ENCODE measurements around the gene C20orf204.

Gene C20orf204

DNA sequence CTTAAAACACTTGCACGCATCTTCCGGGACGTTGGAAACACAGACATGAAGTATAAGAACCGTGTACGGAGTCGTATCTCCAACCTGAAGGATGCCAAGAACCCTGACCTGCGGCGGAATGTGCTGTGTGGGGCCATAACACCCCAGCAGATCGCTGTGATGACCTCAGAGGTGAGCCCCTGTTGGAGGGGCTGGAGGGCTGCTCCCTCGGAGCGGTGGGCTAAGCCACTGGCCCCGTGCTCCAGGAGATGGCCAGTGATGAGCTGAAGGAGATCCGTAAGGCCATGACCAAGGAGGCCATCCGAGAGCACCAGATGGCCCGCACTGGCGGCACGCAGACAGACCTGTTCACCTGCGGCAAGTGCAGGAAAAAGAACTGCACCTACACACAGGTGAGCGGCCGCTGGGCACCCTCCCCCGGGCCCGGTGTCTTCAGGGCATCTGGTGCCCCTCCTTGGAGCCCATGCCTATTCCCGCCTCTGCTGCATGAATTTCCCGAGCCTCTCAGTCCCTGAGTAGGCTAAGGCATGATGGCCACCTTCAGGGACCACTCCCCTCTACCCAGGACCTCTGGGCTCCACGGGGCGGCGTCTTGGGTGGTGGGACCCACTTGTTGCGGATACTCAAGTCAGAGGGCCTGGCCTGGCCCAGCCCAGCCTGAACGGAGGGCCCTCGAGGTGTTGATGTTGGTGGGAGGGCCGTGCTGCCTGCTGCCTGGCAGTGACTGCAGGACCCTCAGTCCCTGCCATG is 34.4 kb downstream of the C20orf204 start:
- Histone ChIP-seq H3K4me3 (ENCODE audit: low read length in 2 of 2) (peak overlapping the region in 1 of 2 donors; percentile 6), H3K79me1 (ENCODE audit: low read depth, low read length) (peaks cover 2% of the 10 kb centered on the region), H2AK5ac (ENCODE audit: low read depth, low read length) (peak overlapping the region; percentile 0), H2BK12ac (ENCODE audit: low read length) (peak overlapping the region; percentile 50), H3K36me3 (replicated peaks in 1 of 2; ENCODE audit: control insufficient read depth in 2 of 2, insufficient read depth in 2 of 2, low read length in 2 of 2) (peaks cover 14 to 20% of the 10 kb centered on the region in 2 donors), H3K9ac (ENCODE audit: low read depth, low read length, poor library complexity) (no peak overlapping the region), H2BK15ac (ENCODE audit: low read length) (no peak overlapping the region), H4K91ac (ENCODE audit: low read depth, low read length, poor library complexity) (no peak overlapping the region), H3K4ac (ENCODE audit: low read length) (no peak overlapping the region), H3K27me3 (ENCODE audit: control insufficient read depth in 3 of 3, insufficient read depth in 3 of 3, low read depth in 1 of 3, low read length in 3 of 3) (no peaks in the 10 kb centered on the region), H2BK5ac (ENCODE audit: low read length) (peak overlapping the region; percentile 39), H3K4me1 (ENCODE audit: control insufficient read depth in 2 of 2, insufficient read depth in 1 of 2, low read depth in 1 of 2, low read length in 2 of 2) (peaks cover 2 to 4% of the 10 kb centered on the region in 2 donors), H3K27ac (replicated peaks; ENCODE audit: low read length) (no peak overlapping the region), H3K4me2 (ENCODE audit: insufficient read depth, low read length, poor library complexity, severe bottlenecking) (no peak overlapping the region), H3K23ac (ENCODE audit: low read depth, low read length, poor library complexity) (peak overlapping the region; percentile 25), H3K18ac (ENCODE audit: low read length) (peak overlapping the region; percentile 18), H3K14ac (ENCODE audit: low read length) (peak overlapping the region; percentile 82), H3K9me3 (replicated peaks in 1 of 2; ENCODE audit: control insufficient read depth in 2 of 2, insufficient read depth in 1 of 2, low read depth in 1 of 2, low read length in 2 of 2) (no peaks in the 10 kb centered on the region), H4K8ac (ENCODE audit: low read depth, low read length) (no peak overlapping the region), H2BK120ac (ENCODE audit: low read depth, low read length) (no peak overlapping the region), H2AFZ (ENCODE audit: low read length) (no peak overlapping the region)
- no CpG with 5 or more reads among the region's 31 CpGs for WGBS, 2 donors (ENCODE audit: extremely low coverage in 2 of 2, insufficient read length in 2 of 2, insufficient replicate concordance in 1 of 2)
- DNase-seq (ENCODE audit: low spot score) = no peak

DNA sequence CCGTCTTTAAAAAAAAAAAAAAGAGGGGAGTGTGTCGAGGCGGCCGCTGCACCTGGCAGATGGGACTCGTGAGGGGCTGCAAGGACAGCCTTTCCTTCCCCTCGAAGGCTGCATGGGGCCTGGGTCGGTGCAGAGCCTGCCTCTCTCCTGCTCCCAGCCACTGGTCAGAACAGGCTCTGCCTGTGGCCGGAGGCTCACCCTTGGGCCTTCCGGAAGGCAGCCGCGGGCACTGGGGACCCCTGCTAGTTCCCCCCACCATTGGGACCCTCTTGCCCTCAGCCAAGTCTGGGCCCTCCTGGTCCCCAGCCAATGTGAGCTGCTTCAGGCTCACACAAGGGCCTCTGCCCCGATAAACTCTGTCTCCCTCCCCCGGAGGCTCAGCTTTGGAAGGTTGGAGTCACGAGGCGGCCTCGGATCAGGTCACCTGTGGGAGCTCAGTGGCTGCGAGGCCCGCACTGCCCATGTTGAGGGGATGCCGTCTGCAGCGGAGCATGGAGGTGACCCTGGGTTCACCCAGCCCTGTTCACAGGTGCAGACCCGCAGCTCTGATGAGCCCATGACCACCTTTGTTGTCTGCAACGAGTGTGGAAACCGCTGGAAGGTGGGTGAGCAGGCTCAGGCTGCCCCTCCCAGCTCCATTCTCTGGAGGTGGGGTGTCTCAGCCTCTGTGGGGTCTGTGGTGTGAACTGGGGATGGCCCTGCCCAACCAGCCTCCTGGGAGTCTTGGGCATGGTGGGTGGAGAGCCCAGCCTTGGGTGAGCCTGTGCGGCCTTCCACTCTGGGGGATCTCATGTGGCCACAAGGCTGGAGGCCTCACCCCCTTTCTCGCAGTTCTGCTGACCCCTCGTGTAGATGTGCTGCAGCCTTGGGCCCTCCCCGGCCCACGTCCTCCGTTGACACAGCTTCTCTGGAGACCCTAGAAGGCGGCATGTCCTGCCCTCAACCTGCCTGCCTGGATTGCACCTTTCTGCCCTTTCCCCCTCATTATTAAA is 35.7 kb downstream of the C20orf204 start:
- peaks cover 16 to 20% of the 10 kb centered on the region in 2 donors for H3K36me3 ChIP-seq (replicated peaks in 1 of 2; ENCODE audit: control insufficient read depth in 2 of 2, insufficient read depth in 2 of 2, low read length in 2 of 2)
- H3K79me1 ChIP-seq (ENCODE audit: low read depth, low read length) = peaks cover 2% of the 10 kb centered on the region
- no peak overlapping the region for H4K8ac ChIP-seq (ENCODE audit: low read depth, low read length)
- H3K14ac ChIP-seq (ENCODE audit: low read length) = peak overlapping the region; percentile 21
- DNase-seq (ENCODE audit: low spot score) = no peak
- H3K23ac ChIP-seq (ENCODE audit: low read depth, low read length, poor library complexity) = peak overlapping the region; percentile 55
- no peak overlapping the region for H2AK5ac ChIP-seq (ENCODE audit: low read depth, low read length)
- H2BK15ac ChIP-seq (ENCODE audit: low read length) = no peak overlapping the region
- no peak overlapping the region for H2BK120ac ChIP-seq (ENCODE audit: low read depth, low read length)
- no CpG with 5 or more reads among the region's 30 CpGs for WGBS, 2 donors (ENCODE audit: extremely low coverage in 2 of 2, insufficient read length in 2 of 2, insufficient replicate concordance in 1 of 2)
- no peak overlapping the region for H2BK5ac ChIP-seq (ENCODE audit: low read length)
- no peak overlapping the region for H3K18ac ChIP-seq (ENCODE audit: low read length)
- H3K4me2 ChIP-seq (ENCODE audit: insufficient read depth, low read length, poor library complexity, severe bottlenecking) = no peak overlapping the region
- H3K9ac ChIP-seq (ENCODE audit: low read depth, low read length, poor library complexity) = peak overlapping the region; percentile 77
- H2AFZ ChIP-seq (ENCODE audit: low read length) = no peak overlapping the region
- no peak overlapping the region for H4K91ac ChIP-seq (ENCODE audit: low read depth, low read length, poor library complexity)
- no peak overlapping the region for H3K4me3 ChIP-seq (ENCODE audit: low read length in 2 of 2)
- no peak overlapping the region for H3K27ac ChIP-seq (replicated peaks; ENCODE audit: low read length)
- H2BK12ac ChIP-seq (ENCODE audit: low read length) = no peak overlapping the region
- no peaks in the 10 kb centered on the region for H3K27me3 ChIP-seq (ENCODE audit: control insufficient read depth in 3 of 3, insufficient read depth in 3 of 3, low read depth in 1 of 3, low read length in 3 of 3)
- H3K4ac ChIP-seq (ENCODE audit: low read length) = no peak overlapping the region
- H3K9me3 ChIP-seq (replicated peaks in 1 of 2; ENCODE audit: control insufficient read depth in 2 of 2, insufficient read depth in 1 of 2, low read depth in 1 of 2, low read length in 2 of 2) = no peaks in the 10 kb centered on the region
- H3K4me1 ChIP-seq (ENCODE audit: control insufficient read depth in 2 of 2, insufficient read depth in 1 of 2, low read depth in 1 of 2, low read length in 2 of 2) = peaks cover 0 to 2% of the 10 kb centered on the region in 2 donors

DNA sequence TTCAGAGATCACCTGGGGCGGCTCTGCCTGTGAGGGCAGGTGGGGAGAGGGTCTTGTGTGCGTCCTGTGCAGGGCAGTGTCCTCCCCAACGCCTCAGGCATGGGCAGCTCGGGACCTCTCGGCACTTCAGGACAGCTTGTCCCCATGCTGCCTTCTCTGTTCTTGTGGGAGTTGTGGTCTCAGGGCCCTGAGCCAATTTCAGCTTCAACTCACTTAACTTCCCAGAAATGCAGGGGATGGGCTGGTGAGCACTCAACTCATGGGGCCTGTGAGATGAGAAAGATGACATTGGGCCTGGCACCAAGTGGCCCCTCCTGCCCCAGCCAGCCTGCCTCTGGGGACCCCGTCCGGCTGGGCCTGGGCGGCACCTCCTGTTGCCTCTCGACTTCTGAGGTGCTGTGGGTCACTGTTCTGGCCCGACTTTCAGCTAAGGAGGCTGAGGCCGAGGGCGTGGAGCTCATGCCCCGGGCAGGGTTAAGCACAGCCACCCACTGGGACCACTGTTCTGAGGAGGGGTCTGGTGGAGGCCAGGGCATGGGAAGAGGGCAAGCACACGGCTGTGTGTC is 36.6 kb downstream of the C20orf204 start:
- H3K27me3 ChIP-seq (ENCODE audit: control insufficient read depth in 3 of 3, insufficient read depth in 3 of 3, low read depth in 1 of 3, low read length in 3 of 3) = no peaks in the 10 kb centered on the region
- H3K9me3 ChIP-seq (replicated peaks in 1 of 2; ENCODE audit: control insufficient read depth in 2 of 2, insufficient read depth in 1 of 2, low read depth in 1 of 2, low read length in 2 of 2) = no peaks in the 10 kb centered on the region
- no peak overlapping the region for H2BK120ac ChIP-seq (ENCODE audit: low read depth, low read length)
- H3K4me2 ChIP-seq (ENCODE audit: insufficient read depth, low read length, poor library complexity, severe bottlenecking) = no peak overlapping the region
- H2BK12ac ChIP-seq (ENCODE audit: low read length) = no peak overlapping the region
- peaks cover 5% of the 10 kb centered on the region for H3K79me1 ChIP-seq (ENCODE audit: low read depth, low read length)
- H3K14ac ChIP-seq (ENCODE audit: low read length) = no peak overlapping the region
- H2AFZ ChIP-seq (ENCODE audit: low read length) = no peak overlapping the region
- no peak overlapping the region for H3K4ac ChIP-seq (ENCODE audit: low read length)
- no peak overlapping the region for H4K91ac ChIP-seq (ENCODE audit: low read depth, low read length, poor library complexity)
- DNase-seq (ENCODE audit: low spot score) = no peak
- peaks cover 16 to 20% of the 10 kb centered on the region in 2 donors for H3K36me3 ChIP-seq (replicated peaks in 1 of 2; ENCODE audit: control insufficient read depth in 2 of 2, insufficient read depth in 2 of 2, low read length in 2 of 2)
- no peak overlapping the region for H3K27ac ChIP-seq (replicated peaks; ENCODE audit: low read length)
- no peak overlapping the region for H2AK5ac ChIP-seq (ENCODE audit: low read depth, low read length)
- no peak overlapping the region for H3K23ac ChIP-seq (ENCODE audit: low read depth, low read length, poor library complexity)
- H2BK5ac ChIP-seq (ENCODE audit: low read length) = no peak overlapping the region
- H3K18ac ChIP-seq (ENCODE audit: low read length) = peak overlapping the region; percentile 38
- WGBS, 2 donors (ENCODE audit: extremely low coverage in 2 of 2, insufficient read length in 2 of 2, insufficient replicate concordance in 1 of 2) = no CpG with 5 or more reads among the region's 14 CpGs
- H3K4me1 ChIP-seq (ENCODE audit: control insufficient read depth in 2 of 2, insufficient read depth in 1 of 2, low read depth in 1 of 2, low read length in 2 of 2) = peaks cover 0 to 2% of the 10 kb centered on the region in 2 donors
- peak overlapping the region in 1 of 2 donors; percentile 19 for H3K4me3 ChIP-seq (ENCODE audit: low read length in 2 of 2)
- no peak overlapping the region for H4K8ac ChIP-seq (ENCODE audit: low read depth, low read length)
- no peak overlapping the region for H3K9ac ChIP-seq (ENCODE audit: low read depth, low read length, poor library complexity)
- H2BK15ac ChIP-seq (ENCODE audit: low read length) = no peak overlapping the region
